HUES64 (cell line): Measurements from ENCODE around the gene GRIK1.

ENCODE experiments used
- H3K27ac ChIP-seq: 2 replicates; pipeline ENCODE4 v1.7.0; 2013; ENCODE audit warnings: low read depth, low read length, inconsistent platforms
- H3K27me3 ChIP-seq: 2 replicates; pipeline ENCODE4 v1.6.1; 2013; ENCODE audit warnings: mild to moderate bottlenecking, low read length; ENCODE audit not compliant: insufficient read depth
- H3K36me3 ChIP-seq: 2 replicates; pipeline ENCODE4 v1.6.1; 2013; ENCODE audit warnings: mild to moderate bottlenecking, low read length; ENCODE audit not compliant: insufficient read depth
- H3K4me1 ChIP-seq: 2 replicates; pipeline ENCODE4 v1.6.1; 2013; ENCODE audit warnings: mild to moderate bottlenecking, low read length, moderate library complexity; ENCODE audit not compliant: insufficient read depth
- H3K4me3 ChIP-seq: 2 replicates; pipeline ENCODE4 v1.5.1; 2013; ENCODE audit warnings: mild to moderate bottlenecking, low read length, moderate library complexity
- H3K9ac ChIP-seq: 2 replicates; pipeline ENCODE4 v1.6.1; 2013; ENCODE audit warnings: mild to moderate bottlenecking, low read depth, low read length
- H3K9me3 ChIP-seq: 2 replicates; pipeline ENCODE4 v1.6.1; 2013; ENCODE audit warnings: low read depth, low read length; ENCODE audit not compliant: insufficient read depth
- WGBS: fragments of 150-250, 120-280 bp; methylation state at CpG from one replicate; pipeline ENCODE4 v1.1.7; 2013; ENCODE audit warnings: missing lambda C conversion rate; 5-methylcytosine and 5-hydroxymethylcytosine counted together

Gene GRIK1

GRCh38 chr21:29786496-29787360 is 153.1 kb downstream of the GRIK1 start:
- H3K27ac ChIP-seq = no peak overlapping the region
- H3K4me3 ChIP-seq = no peak overlapping the region
- peaks cover 9% of the 10 kb centered on the region; the same call in 1 of the 2 replicates for H3K4me1 ChIP-seq
- H3K27me3 ChIP-seq = no peaks in the 10 kb centered on the region
- H3K9ac ChIP-seq = no peak overlapping the region
- 75% methylated on average over 4 of the region's 4 CpGs for WGBS
- no peaks in the 10 kb centered on the region for H3K9me3 ChIP-seq
- no peaks in the 10 kb centered on the region for H3K36me3 ChIP-seq

GRCh38 chr21:29777160-29777559 is 162.6 kb downstream of the GRIK1 start:
- H3K4me3 ChIP-seq = no peak overlapping the region
- H3K9ac ChIP-seq = no peak overlapping the region
- no peaks in the 10 kb centered on the region for H3K9me3 ChIP-seq
- H3K36me3 ChIP-seq = no peaks in the 10 kb centered on the region
- H3K27me3 ChIP-seq = no peaks in the 10 kb centered on the region
- no peaks in the 10 kb centered on the region for H3K4me1 ChIP-seq
- WGBS = 97% methylated on average over 2 of the region's 2 CpGs
- H3K27ac ChIP-seq = no peak overlapping the region

GRCh38 chr21:29775462-29775861 is 164.3 kb downstream of the GRIK1 start:
- no peaks in the 10 kb centered on the region for H3K27me3 ChIP-seq
- no peak overlapping the region for H3K4me3 ChIP-seq
- no peaks in the 10 kb centered on the region for H3K9me3 ChIP-seq
- no peaks in the 10 kb centered on the region for H3K4me1 ChIP-seq
- no peak overlapping the region for H3K27ac ChIP-seq
- no peak overlapping the region for H3K9ac ChIP-seq
- WGBS = no CpG with 5 or more reads among the region's 1 CpG
- H3K36me3 ChIP-seq = no peaks in the 10 kb centered on the region

GRCh38 chr21:29771491-29772066 is 168.2 kb downstream of the GRIK1 start:
- WGBS = 94% methylated on average over 4 of the region's 4 CpGs
- no peak overlapping the region for H3K27ac ChIP-seq
- H3K4me3 ChIP-seq = no peak overlapping the region
- no peaks in the 10 kb centered on the region for H3K27me3 ChIP-seq
- no peaks in the 10 kb centered on the region for H3K4me1 ChIP-seq
- H3K9me3 ChIP-seq = no peaks in the 10 kb centered on the region
- H3K36me3 ChIP-seq = no peaks in the 10 kb centered on the region
- no peak overlapping the region for H3K9ac ChIP-seq

- Histone ChIP-seq H3K4me1 (no peaks in the 10 kb centered on the region), H3K36me3 (no peaks in the 10 kb centered on the region), H3K27ac (no peak overlapping the region), H3K9ac (no peak overlapping the region), H3K27me3 (no peaks in the 10 kb centered on the region), H3K4me3 (no peak overlapping the region), H3K9me3 (no peaks in the 10 kb centered on the region)
- WGBS = 92% methylated on average over 4 of the region's 4 CpGs
Observed at GRCh38 chr21:29763674-29764073, 176.1 kb downstream of the GRIK1 start.

GRCh38 chr21:29762570-29763082 is 177.2 kb downstream of the GRIK1 start:
- Histone ChIP-seq H3K36me3 (no peaks in the 10 kb centered on the region), H3K27ac (no peak overlapping the region), H3K4me1 (no peaks in the 10 kb centered on the region), H3K9ac (no peak overlapping the region), H3K27me3 (no peaks in the 10 kb centered on the region), H3K9me3 (no peaks in the 10 kb centered on the region), H3K4me3 (no peak overlapping the region)
- WGBS = 78% methylated on average over 2 of the region's 2 CpGs

GRCh38 chr21:29753216-29753615 is 186.6 kb downstream of the GRIK1 start:
- no peak overlapping the region for H3K4me3 ChIP-seq
- no peaks in the 10 kb centered on the region for H3K36me3 ChIP-seq
- no peak overlapping the region for H3K27ac ChIP-seq
- no peaks in the 10 kb centered on the region for H3K9me3 ChIP-seq
- H3K9ac ChIP-seq = no peak overlapping the region
- no peaks in the 10 kb centered on the region for H3K4me1 ChIP-seq
- 88% methylated on average over 2 of the region's 3 CpGs for WGBS
- no peaks in the 10 kb centered on the region for H3K27me3 ChIP-seq

- no peak overlapping the region for H3K27ac ChIP-seq
Observed at GRCh38 chr21:29751473-29752185, 188.2 kb downstream of the GRIK1 start.

GRCh38 chr21:29749957-29750356 is 189.8 kb downstream of the GRIK1 start:
- Histone ChIP-seq H3K27ac (no peak overlapping the region), H3K4me3 (no peak overlapping the region), H3K9me3 (no peaks in the 10 kb centered on the region), H3K27me3 (no peaks in the 10 kb centered on the region), H3K36me3 (no peaks in the 10 kb centered on the region), H3K9ac (no peak overlapping the region), H3K4me1 (no peaks in the 10 kb centered on the region)
- WGBS = 86% methylated on average over 1 of the region's 1 CpG

More at GRCh38 chr21:29751473-29752185, 188.2 kb downstream of the GRIK1 start:
- Histone ChIP-seq H3K9me3 (no peaks in the 10 kb centered on the region), H3K36me3 (no peaks in the 10 kb centered on the region), H3K4me1 (no peaks in the 10 kb centered on the region), H3K27me3 (no peaks in the 10 kb centered on the region), H3K9ac (no peak overlapping the region), H3K4me3 (no peak overlapping the region)
- WGBS = 86% methylated on average over 7 of the region's 7 CpGs

- H3K36me3 ChIP-seq = no peaks in the 10 kb centered on the region
- H3K4me1 ChIP-seq = no peaks in the 10 kb centered on the region
- H3K4me3 ChIP-seq = no peak overlapping the region
- H3K27ac ChIP-seq = no peak overlapping the region
- no peaks in the 10 kb centered on the region for H3K27me3 ChIP-seq
- H3K9ac ChIP-seq = no peak overlapping the region
- 87% methylated on average over 3 of the region's 3 CpGs for WGBS
- no peaks in the 10 kb centered on the region for H3K9me3 ChIP-seq
Observed at GRCh38 chr21:29749223-29749622, 190.6 kb downstream of the GRIK1 start.
